Measurements from ENCODE around the gene OR4F15.

- no peak for TF ChIP-seq CTCF (conservative IDR thresholded peaks at IDR 0.05; ENCODE audit: low read depth, low read length)
- no peak for TF ChIP-seq EZH2 (IDR thresholded peaks at IDR 0.05; ENCODE audit: low read length, unreplicated experiment)
- no peak for TF ChIP-seq EZH2phosphoT487 (IDR thresholded peaks at IDR 0.05; ENCODE audit: borderline replicate concordance, low read length)
Observed at GRCh38 chr15:101810876-101811275, 1.1 kb upstream of the OR4F15 start.

All from PC-3 (cell line).